NOMO-1 treated with dmso at 0.1 percent for 144 hours (cell line): Measurements from ENCODE around the gene SEPTIN3.

ENCODE experiments used
- DNase-seq: peaks from one replicate; lab custom pipeline; 2025; ENCODE audit not compliant: unreplicated experiment; lab: John Stamatoyannopoulos, UW

The SEPTIN3 gene, protein sequence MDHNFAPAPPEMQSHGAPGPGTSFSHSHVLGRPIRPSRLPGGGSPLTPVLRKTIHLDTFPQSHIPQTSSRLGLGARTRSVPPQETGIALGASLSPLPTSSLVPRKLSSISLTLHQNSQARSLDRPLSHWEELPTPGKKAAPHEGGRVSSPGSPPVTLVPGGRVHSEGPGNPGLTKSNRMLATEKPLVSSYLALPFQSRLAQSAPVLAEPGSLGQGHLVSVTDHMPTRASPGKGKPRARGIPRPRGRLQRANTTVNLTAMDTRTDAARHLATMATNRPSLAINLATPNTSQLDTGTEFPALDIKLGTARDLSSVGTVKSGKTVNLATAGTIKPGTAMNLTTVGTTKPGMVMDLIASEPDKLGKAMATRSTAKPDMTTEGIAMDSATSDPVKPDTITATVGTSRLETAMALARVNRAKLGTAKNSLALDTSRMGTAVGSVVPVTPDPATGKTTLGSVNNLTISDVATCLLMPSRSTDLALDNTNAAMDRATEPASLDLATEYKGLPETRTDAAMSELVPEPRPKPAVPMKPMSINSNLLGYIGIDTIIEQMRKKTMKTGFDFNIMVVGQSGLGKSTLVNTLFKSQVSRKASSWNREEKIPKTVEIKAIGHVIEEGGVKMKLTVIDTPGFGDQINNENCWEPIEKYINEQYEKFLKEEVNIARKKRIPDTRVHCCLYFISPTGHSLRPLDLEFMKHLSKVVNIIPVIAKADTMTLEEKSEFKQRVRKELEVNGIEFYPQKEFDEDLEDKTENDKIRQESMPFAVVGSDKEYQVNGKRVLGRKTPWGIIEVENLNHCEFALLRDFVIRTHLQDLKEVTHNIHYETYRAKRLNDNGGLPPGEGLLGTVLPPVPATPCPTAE

DNA sequence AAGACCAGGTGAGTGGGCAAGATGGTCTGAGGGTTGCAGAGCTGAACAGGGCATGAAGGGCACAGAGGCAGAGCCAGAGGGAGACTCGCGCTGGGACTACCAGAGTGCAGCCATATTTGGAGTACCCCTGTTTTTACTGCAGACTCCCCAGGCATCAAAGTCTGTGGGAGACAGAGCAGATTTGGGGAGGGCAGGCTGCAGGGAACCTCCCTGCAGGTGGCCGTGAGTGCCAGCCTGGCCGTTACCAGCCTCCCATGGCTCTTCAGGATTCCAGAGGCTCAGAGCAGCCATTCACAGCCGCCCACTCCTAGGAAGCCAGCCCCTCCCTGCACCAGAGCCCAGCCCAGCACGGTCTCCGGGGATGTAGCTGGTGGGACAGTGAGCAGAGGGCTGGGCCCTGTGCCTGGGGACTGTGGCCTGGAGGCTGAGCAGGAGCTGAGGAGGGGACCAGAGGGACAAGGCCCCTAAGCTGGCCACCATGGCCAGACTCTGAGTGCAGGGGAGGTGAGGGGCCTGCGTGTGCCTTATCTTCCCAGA is at the start of gene SEPTIN3:
SEPTIN3 (plus strand) TSS at position 334 of the 537 bp plus-strand sequence. CDS start 2,050 bp downstream, outside the sequence.
- DNase-seq = no peak

DNA sequence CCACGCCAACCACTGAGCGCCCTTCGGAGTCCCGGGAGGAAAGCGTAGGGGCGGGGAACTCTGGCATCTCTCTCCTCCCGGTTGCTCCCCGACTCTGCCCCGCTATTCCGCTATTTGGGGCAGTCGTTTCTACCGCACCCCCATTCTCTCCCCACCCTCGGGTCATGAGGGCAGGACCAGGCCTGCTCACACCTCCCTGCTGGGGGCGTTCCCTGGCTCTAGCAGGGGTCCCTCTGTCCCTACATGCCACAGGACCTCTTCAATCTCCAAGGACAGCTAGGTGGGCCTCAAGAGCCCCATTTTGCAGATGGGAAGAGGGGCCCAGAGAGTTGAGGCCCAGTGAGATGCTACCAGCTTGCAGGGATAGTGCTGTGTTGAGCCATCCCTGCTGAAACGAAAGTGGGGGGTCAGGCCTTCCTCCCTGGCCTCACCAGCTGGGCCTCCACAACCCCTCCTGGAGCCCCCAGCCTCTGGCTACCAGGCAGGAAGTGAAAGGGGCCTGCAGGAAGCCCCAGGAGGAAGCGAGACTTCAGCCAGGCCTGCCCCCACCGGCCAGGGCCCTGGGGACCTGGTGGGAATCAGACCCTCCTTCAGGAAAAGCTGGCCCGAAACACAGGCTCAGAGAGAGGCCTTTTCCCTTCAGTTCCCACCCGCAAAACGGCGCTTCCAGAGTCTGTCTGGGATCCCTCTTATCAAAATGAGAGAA is 48.8 kb upstream of the SEPTIN3 start:
- DNase-seq = peak; percentile 50

DNA sequence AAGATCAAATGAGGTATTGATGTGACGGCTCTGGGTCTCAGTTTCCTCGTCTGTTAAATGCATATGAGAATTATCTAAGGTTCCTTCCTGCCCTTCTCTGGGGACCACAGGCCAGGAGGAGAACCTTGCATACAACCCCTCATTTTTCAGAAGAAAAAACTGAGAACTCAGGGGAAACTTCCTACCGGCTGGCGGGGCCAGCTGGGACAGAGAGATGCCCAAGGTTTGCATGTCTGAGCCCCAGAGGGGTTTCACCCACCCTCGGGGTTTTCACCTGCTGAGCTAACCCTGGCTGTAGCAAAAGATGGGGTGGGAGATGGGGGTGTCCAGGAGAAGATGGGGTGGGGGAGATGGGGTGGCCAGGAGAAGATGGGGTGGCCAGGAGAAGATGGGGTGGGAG is 46.9 kb upstream of the SEPTIN3 start:
- no peak for DNase-seq

DNA sequence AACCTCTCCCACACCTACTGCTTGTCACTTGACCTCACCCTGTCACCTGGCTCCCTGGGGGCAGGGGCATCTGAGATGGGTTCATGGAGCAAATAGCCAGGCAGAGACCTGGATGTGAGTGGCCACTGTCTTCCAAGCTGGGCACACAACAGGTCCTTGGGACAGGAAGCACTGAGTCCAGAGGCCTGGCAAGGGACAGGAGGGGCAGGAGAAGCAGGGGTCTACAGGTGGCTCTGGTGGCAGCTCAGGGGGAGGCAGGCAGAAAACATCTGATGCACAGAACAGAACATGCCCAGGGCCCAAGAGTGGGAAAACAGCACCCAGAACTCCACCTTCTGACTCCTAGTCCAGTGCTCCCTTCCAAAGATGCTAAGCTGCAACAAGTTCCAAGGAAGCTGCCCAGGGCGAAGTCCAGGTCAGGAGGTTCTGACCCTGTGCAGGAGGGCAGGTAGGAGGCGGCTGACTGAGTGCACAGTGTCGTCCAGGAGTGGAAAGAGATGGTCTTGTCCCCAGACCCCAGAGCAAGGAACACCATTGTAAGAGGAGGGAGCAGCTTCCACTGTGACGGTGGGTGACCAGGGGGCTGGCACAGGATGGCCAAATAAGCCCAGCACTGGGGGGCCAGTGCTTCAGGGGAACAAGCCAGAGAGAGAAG is 46.2 kb upstream of the SEPTIN3 start:
- DNase-seq = no peak

DNA sequence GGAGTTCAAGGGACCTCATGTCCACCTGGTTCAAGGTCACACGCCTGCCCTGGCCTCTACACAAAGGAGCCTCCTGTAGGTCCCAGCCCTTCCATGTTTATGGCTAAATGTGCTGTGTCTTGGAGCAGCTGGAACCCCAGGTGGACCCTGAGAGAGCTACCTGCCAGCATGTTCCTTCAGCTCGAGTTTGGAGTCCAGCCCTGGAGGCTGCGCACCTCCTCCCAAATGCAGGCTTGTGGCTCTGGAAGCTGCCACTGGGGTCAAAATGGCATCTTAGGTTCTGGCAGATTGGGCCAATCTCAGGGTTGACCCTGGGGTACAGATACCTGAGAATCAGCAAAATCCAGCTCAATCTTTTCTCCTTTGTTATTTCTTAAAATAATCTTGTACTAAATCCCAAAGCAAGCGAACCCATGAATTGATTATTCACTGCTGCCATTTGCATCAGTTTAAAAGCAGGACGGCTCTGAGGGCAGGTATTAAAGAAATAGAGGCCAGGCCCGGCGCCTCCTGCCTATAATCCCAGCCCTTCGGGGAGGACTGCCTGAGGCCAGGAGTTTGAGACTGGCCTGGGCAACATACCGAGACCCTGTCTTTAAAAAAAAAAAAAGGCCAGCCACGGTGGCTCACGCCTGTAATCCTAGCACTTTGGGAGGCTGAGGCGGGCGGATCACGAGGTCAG is 45.5 kb upstream of the SEPTIN3 start:
- DNase-seq = no peak

DNA sequence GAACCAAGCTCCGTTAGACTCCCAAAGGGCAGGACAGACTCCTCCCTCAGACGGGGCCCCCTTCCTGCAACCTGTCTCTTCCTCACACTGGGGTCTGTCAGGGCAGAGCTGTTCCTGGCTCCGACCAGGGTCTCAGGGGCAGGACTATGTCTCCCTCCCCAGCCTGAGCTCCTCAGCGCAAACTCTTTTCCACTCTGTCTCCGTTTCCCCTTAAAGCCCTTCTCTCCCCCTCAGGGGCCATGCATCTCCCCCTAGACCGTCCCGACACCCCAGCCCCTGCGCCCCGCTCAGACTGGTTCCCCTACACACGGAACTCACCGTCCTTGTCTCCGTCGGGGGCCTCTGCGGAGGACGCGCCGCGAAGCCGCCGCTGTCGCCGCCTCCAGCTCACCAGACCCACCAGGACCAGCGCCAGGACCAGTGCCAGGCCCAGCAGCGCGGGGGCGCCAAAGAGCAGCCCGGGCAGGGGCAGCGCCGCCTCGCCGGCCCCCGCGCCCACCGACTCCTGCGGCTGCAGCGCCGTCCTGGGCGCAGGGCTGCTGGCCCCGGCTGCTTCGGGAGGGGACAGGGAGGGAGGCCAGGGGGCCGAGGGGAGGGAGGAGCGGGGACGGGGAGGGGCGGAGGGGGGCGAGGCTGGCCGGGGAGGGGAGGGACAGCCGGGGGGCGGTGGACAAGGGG is 43.3 kb upstream of the SEPTIN3 start:
- DNase-seq = peak; percentile 60

DNA sequence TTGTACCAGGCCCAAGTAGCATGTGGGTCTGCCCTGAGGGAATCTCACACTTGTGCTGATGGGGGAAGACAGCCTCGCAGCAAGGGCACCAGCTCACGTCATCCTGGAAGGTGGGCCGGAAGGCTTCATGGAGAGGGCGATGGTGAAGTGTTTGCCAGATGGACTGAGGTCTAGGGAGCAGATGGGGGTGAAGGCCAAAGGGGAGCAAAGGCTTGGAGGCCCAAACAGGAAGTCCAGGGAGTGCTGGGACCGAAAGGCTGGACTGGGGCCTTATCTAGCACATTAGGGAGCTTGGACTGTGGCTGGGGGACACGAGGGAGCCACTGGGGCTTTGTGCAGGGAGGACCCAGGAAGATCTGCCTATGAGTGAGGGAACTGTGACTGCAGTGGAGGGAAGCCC is 41.4 kb upstream of the SEPTIN3 start:
- DNase-seq = no peak

DNA sequence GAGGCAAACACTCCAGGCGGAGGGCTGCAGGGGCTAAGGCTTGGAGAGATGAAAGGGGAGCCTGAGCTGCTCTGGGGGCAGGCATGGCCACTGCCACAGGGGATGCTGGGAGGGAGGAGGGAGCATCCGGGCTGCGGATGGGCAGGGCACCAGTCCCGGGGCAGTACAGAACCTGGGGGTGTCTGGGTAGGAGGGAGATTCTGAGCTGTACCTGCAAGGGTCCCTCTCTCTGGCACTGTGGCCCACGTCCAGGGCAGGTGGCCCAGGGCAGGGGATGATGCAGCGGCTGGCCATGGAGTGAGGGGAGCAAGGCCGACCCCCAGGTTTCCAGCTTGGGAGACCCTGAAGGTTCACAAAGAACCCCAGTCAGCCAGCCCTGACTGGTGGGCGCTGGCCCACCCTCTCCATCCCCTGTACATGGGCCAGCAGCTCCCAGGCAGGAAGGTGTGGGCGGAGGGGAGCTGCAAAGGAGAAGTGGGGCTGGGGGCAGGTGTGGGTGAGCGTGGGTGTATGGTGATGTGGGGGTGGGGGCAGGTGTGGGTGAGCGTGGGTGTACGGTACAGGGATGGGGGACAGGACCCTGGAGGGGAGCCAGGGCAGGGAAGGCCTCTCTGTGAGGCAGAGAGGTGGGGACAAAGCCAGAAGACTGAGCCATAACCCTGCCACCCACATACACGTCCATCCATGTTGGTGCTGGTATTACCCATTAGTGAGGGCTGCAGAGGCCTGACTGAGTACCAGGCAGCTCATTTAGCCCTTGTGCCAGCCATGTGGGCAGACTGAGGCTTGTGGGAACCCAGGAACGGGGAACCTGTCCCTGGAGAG is 40.4 kb upstream of the SEPTIN3 start:
- DNase-seq = no peak

DNA sequence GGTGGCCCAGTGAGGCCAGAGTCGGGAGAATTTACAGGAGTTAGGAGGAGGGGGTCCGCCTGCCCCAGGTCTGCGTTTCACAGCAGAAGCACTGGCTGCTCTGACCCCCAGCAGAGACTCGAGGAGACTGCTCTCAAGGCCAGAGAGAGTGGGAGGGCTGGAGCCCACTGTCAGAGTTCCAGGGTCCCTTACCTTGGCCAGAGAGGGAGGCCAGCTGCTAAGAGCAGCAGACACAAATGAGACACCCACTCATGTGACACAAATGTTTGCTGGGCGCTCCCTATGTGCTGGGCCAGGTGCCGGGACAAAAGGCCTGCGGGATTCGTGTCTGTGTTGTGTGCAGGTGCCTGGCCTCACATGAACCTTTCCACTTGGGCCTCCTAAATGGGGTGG is 39.8 kb upstream of the SEPTIN3 start:
- no peak for DNase-seq

DNA sequence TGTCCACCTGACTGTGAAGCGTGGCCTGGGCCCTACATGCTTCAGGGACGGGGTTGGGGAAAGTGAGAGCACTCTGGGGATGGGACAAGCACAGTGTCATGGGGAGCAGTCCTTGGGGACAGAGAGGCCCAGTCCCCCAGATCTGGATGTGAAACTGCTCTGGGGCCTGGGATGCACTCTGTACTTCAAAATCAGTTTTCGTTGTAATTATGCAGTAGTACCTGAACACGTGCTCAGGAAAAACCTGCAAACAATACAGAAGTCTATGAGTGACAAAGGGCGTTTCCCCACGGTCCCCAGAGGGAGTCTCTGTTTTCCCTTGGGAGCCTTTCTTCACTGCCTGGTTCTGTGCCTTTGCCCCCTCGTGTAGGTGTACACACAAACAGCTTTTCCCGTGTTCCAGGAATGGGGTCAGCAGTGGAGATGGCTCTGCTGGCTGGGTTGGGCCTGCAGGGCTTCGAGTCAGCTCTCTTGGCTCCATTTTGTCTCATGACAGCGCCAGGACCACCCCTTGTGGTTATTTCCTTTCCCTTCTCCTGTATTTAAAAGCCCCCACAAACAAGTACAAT is 37.5 kb upstream of the SEPTIN3 start:
- no peak for DNase-seq

DNA sequence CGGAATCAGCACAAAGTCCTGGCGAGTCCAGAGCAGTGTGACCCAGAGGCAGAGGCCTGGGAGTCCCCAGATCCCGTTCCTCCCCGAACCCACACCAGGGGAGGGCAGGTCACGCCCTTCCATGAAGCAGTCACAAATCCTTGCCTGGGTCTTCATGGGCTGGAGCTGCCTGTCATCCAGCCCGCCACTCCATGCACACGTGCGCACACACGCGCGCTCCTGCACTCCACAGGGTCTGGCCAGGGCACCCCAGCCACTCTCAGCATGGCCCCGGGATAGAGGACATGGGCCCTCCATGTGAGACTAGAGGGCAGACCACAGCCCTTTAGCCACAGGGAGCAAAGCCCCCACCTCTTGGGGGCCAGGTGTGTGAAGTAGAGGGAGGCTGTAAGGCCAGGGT is 36.9 kb upstream of the SEPTIN3 start:
- no peak for DNase-seq

DNA sequence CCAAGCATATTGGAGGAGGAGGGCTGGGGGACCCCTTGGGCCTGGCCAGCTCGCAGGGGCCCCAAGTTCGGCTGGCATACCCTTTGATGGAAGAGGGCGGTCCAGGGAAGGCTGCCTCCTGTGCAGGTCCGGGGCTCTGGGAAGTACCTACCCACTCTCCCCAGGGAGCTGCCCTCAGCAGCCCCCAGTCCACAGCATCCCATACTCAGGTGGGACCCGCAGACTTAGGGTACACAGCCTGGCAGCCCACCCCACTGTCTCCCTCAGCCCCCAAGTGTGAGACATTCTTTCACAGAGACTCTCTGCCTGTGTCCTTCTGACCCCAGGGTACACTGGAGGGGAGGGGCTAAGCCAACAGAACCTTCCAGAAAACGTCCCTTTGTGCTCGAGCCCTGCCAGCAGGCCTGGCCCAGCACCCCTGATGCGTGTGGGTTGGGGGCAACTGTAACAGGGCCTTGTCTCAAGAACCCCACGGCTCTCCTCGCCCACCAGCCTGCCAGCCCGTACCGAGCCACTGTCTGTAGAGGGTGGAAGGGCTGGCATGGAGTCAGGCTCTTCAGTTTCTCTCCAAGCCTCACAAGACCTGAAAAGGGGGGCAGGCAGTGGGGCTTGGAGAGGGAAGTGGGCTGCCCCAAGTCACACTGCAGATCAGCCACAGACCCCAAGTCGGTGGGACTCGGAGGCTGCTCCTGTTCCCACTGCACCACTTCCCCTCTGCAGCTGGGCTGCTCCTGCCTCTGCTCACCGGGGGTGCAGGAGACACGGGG is 35.6 kb upstream of the SEPTIN3 start:
- no peak for DNase-seq

DNA sequence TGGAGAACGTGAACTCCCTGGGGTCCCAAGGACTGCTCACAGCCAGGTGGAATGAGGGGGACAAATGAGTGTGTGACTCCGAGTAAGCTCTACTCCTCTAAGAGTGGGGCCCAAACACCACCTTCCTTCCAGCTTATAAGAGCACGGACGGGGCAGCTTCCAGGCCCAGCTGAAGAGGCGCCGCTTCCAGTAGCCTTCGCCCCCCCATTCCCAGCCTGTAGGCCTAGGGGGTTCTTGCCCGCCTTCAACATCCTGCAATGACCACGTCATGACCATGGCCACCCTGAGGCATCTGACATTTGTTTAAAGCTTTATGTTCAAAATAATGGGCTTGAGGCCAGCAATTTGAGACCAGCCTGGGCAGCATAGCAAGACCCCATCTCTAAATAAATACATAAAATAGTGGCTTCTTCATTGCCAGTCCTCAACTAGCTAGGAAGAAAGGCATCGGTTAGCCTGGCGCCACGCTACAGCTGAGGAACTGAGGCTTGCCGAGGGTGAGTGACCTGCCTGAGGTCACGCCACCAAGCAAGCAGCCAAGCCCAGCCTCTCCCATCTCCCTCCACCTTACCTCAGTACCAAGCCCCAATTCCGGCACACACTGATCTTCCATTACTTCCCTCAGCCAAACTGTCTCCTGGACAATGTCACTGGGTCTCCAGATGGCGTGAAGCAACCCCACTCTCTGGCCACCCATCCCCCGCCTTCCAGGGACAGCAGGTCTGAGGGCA is 34.8 kb upstream of the SEPTIN3 start:
- no peak for DNase-seq

DNA sequence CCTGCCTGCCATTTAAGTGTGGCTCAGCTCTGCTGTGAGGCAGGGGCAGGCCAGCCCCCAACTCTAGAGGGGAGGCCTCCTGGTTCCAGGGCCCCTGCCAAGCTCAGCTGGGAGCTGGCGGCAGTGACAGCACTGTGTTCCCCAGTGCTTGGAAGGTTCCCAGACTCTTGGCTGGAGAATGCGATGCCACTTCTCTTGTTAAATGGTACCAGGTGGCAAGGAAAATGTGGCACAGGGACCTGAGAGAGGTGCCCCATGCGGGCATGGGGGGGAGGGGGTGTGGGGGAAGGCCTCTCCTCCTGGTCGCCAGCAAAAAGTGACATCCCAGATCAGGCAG is 34.3 kb upstream of the SEPTIN3 start:
- DNase-seq = no peak

DNA sequence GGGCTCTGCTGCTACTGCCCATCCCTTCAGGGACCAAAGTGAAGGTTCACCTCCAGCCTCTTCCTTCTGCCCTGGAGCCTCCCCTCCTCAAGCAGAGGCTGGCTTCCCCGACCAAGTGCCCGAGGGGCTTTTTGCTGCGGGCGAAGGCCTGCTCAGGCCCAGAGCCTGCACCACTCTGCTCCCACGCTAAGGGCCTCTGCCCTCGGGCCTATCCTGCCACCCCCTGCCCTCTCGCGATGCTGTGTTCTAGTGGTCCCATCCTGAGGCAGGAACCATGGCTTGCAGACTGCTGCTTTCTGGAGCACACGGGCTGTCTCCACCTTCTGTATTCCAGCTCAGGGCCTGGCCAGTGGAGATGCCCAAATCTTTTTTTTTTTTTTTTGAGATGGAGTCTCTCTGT is 33.7 kb upstream of the SEPTIN3 start:
- no peak for DNase-seq

DNA sequence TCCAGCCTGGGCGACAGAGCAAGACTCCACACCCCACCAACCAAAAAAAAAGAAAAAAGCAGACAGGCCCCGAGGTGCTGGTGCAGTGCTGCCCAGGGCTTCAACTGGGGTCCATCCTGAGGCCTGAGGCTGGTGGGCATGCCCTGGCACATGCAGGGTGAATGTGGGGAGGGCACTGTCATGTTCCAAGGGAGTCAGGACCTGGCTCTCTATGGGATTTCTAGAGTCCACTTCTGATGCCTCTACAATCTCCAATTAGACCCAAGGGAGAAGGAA is 32.4 kb upstream of the SEPTIN3 start:
- no peak for DNase-seq
